Putamen (tissue), 1 donor: ENCODE data around the gene CRISPLD2.

Experiments
- DNase-seq: peaks from one replicate; pipeline ENCODE4 v3.0.0-alpha.2; 2016; ENCODE audit warnings: low spot score

Gene CRISPLD2

DNA sequence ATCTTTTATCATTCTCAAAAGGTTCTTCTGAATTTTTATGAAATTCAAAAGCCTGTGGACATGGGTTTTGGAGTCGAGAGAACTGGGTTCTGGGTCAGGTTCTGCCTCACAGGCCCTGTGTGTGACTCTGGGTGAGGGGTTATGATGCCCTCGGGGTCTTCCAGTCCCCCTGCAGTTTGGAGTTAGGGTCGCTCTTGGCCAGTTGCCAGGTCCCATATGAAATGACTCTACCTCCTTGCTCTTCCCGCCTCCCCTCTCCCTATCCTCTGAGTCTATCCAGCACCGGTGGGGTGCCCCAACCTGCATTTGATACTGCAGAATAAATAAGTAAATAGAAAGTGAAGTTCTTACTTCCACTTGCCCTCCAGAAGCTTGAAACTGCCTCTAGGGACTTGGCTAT, 137.4 kb downstream of the CRISPLD2 start:
- DNase-seq = no peak

DNA sequence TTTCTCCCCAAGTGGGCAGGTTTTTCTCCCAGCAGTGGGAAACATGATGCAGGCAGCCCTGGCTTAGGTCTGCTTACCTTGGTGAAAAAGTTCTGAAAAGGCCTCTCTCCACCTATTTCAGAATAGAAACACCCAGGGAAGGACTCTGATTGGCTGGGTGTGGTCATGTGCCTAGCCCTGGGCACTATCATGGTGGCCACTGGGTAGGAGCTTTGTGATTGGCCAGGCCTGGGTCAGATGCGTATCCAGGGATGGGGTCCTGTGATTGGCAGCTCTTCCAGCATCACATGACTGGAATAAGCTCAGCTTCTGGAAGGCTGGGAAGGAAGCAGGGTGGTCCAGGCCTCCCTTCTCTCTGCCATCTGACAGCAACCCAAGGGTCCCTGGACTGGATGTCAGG, 138.0 kb downstream of the CRISPLD2 start:
- DNase-seq = no peak
